ENCODE data around the gene SHROOM1. TPM values are rescaled to one million over a fixed set of nuclear protein-coding genes. Genes with fewer than 3 reads are reported as not detected.

SHROOM1 gene
- total and polyA plus RNA-seq, 9 donors = 3.8 to 22.4 (median 8.5) TPM

GRCh38 chr5:132791026-132791425 is 39.4 kb downstream of the SHROOM1 start:
- 92 to 93% (median 93%) methylated on average over 3 of the region's 3 CpGs for WGBS, 3 donors
- TF ChIP-seq EP300 (IDR thresholded peaks at IDR 0.05) (no peak), CTCF (IDR thresholded peaks at IDR 0.05) (no peak), POLR2A (IDR thresholded peaks at IDR 0.05) (no peak)
- Histone ChIP-seq H3K9me3 (no peaks in the 10 kb centered on the region), H3K27me3 (no peaks in the 10 kb centered on the region), H3K4me3 (no peak overlapping the region), H3K4me1 (ENCODE audit: insufficient read depth) (no peaks in the 10 kb centered on the region), H3K36me3 (no peaks in the 10 kb centered on the region), H3K27ac (no peak overlapping the region)
- no peak for DNase-seq
- intact Hi-C loops (cut with DNase I) = no loop called here

DNA sequence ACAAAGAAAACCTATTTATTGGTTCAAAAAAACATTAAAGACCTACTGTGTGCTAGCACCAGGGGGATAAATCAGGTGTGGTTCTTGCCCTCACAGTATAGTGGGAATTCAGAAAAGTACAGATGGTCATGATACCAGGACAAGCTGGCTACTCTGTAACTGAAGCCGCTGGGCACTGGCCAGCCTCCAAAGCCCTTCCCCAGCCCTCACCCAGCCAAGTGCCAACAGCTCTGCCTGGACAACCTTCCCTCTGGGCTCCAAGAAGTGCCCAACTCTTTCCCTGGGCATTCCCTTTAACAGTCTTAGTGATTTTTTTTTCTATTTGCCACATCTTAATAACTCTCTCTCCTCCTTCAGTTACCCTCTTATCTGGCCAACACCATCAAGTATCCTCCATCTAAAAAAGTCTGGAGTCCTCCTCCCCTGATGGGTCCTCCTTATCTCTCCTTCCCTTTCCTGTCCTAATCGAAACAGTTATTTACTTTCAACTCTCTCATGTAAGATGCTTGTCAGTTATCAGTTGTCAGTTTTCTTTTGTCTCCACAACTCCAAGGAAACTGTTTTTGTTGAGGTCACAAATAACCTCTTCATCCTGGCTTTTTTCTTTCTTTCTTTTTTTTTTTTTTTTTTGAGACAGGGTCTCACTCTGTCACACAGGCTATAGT is 40.1 kb downstream of the SHROOM1 start:
- no peaks in the 10 kb centered on the region for H3K4me1 ChIP-seq (ENCODE audit: insufficient read depth)
- TF ChIP-seq CTCF (IDR thresholded peaks at IDR 0.05) (no peak), POLR2A (IDR thresholded peaks at IDR 0.05) (no peak), EP300 (IDR thresholded peaks at IDR 0.05) (no peak)
- H3K4me3 ChIP-seq = no peak overlapping the region
- WGBS, 3 donors = 71 to 73% (median 71%) methylated on average over 2 of the region's 2 CpGs
- intact Hi-C loops (cut with DNase I) = no loop called here
- no peak for DNase-seq
- no peaks in the 10 kb centered on the region for H3K36me3 ChIP-seq
- no peaks in the 10 kb centered on the region for H3K27me3 ChIP-seq
- H3K27ac ChIP-seq = no peak overlapping the region
- H3K9me3 ChIP-seq = no peaks in the 10 kb centered on the region

- H3K4me1 ChIP-seq (ENCODE audit: insufficient read depth) = no peaks in the 10 kb centered on the region
- no peak overlapping the region for H3K4me3 ChIP-seq
- TF ChIP-seq POLR2A (IDR thresholded peaks at IDR 0.05) (no peak), CTCF (IDR thresholded peaks at IDR 0.05) (no peak), EP300 (IDR thresholded peaks at IDR 0.05) (no peak)
- 71 to 74% (median 73%) methylated on average over 8 of the region's 8 CpGs for WGBS, 3 donors
- intact Hi-C loops (cut with DNase I) = no loop called here
- no peak overlapping the region for H3K27ac ChIP-seq
- no peaks in the 10 kb centered on the region for H3K36me3 ChIP-seq
- no peaks in the 10 kb centered on the region for H3K9me3 ChIP-seq
- no peaks in the 10 kb centered on the region for H3K27me3 ChIP-seq
- DNase-seq = no peak
Measured at GRCh38 chr5:132788990-132789886, 41.2 kb downstream of the SHROOM1 start.

GRCh38 chr5:132788508-132788907 is 41.9 kb downstream of the SHROOM1 start:
- Histone ChIP-seq H3K36me3 (no peaks in the 10 kb centered on the region), H3K27ac (no peak overlapping the region), H3K27me3 (no peaks in the 10 kb centered on the region), H3K9me3 (no peaks in the 10 kb centered on the region), H3K4me3 (no peak overlapping the region), H3K4me1 (ENCODE audit: insufficient read depth) (no peaks in the 10 kb centered on the region)
- DNase-seq = no peak
- intact Hi-C loops (cut with DNase I) = no loop called here
- TF ChIP-seq EP300 (IDR thresholded peaks at IDR 0.05) (no peak), POLR2A (IDR thresholded peaks at IDR 0.05) (no peak), CTCF (IDR thresholded peaks at IDR 0.05) (no peak)
- 96 to 100% (median 100%) methylated on average over 1 of the region's 1 CpG for WGBS, 3 donors

All from ovary (tissue), 9 donors.